RWPE2 (cell line): ENCODE data around the gene ZNF57.
A peak's percentile ranks its signal among the peaks of the same experiment; 100 is the strongest.
"Not testable (repeated sequence)": the region's sequence is repeated elsewhere in the genome, so short reads cannot be mapped to it uniquely, and the experiment has no call there.

Experiments
- ATAC-seq: fragments of 200-7000 bp; cut with Tn5 transposase; 3 replicates; pipeline ENCODE4 v1.9.1; 2021; ENCODE audit warnings: low read depth
- DNase-seq: peaks from one replicate; pipeline ENCODE4 v3.0.0-alpha.2; 2020; ENCODE audit warnings: low spot score
- H3K27ac ChIP-seq: fragments of 450-650 bp; 2 replicates; pipeline ENCODE4 v1.5.1; 2017; ENCODE audit warnings: mild to moderate bottlenecking; ENCODE audit not compliant: poor library complexity, severe bottlenecking
- H3K27me3 ChIP-seq: fragments of 250-450 bp; sonication (Bioruptor Pico); 2 replicates; pipeline ENCODE4 v1.5.1; 2021; ENCODE audit warnings: mild to moderate bottlenecking, moderate library complexity; ENCODE audit not compliant: insufficient read depth, poor library complexity, severe bottlenecking
- H3K36me3 ChIP-seq: fragments of 250-450 bp; sonication (Bioruptor Pico); 2 replicates; pipeline ENCODE4 v1.5.1; 2020; ENCODE audit warnings: low read depth, mild to moderate bottlenecking, moderate library complexity
- H3K4me1 ChIP-seq: fragments of 250-450 bp; sonication (Bioruptor Pico); 2 replicates; pipeline ENCODE4 v1.5.1; 2021; ENCODE audit warnings: mild to moderate bottlenecking, moderate library complexity; ENCODE audit not compliant: insufficient read depth, poor library complexity, severe bottlenecking
- H3K4me3 ChIP-seq: fragments of 250-450 bp; sonication (Bioruptor Pico); 2 replicates; pipeline ENCODE4 v1.5.1; 2021; ENCODE audit warnings: mild to moderate bottlenecking, moderate library complexity; ENCODE audit not compliant: severe bottlenecking
- H3K9me3 ChIP-seq: fragments of 250-450 bp; sonication (Bioruptor Pico); 2 replicates; pipeline ENCODE4 v1.5.1; 2021; ENCODE audit warnings: mild to moderate bottlenecking, moderate library complexity; ENCODE audit not compliant: severe bottlenecking
- CTCF ChIP-seq: fragments of 450-650 bp; IDR thresholded peaks from one replicate; pipeline ENCODE4 v1.5.1; 2017; ENCODE audit warnings: mild to moderate bottlenecking, moderate library complexity; ENCODE audit not compliant: poor library complexity, severe bottlenecking

The ZNF57 gene

GRCh38 chr19:2962018-2962670 is 61.4 kb downstream of the ZNF57 start:
- TF ChIP-seq CTCF: peak; percentile 74
- Histone ChIP-seq H3K27ac (no peak overlapping the region), H3K9me3 (no peaks in the 10 kb centered on the region), H3K4me1 (no peaks in the 10 kb centered on the region), H3K36me3 (no peaks in the 10 kb centered on the region), H3K27me3 (no peaks in the 10 kb centered on the region), H3K4me3 (no peak overlapping the region)
- DNase-seq (no peak), ATAC-seq (no peak)

- no peak for DNase-seq
- no peaks in the 10 kb centered on the region for H3K4me1 ChIP-seq
- H3K27ac ChIP-seq: no peak overlapping the region
- TF ChIP-seq CTCF: no peak
- no peaks in the 10 kb centered on the region for H3K36me3 ChIP-seq
- no peaks in the 10 kb centered on the region for H3K9me3 ChIP-seq
- H3K27me3 ChIP-seq: no peaks in the 10 kb centered on the region
- H3K4me3 ChIP-seq: no peak overlapping the region
- ATAC-seq: no peak
Measured at GRCh38 chr19:2963122-2963521, 62.4 kb downstream of the ZNF57 start.

- not testable (repeated sequence) for H3K4me3 ChIP-seq, H3K27ac ChIP-seq, H3K4me1 ChIP-seq, H3K9me3 ChIP-seq, H3K36me3 ChIP-seq, H3K27me3 ChIP-seq, DNase-seq, ATAC-seq
Measured at GRCh38 chr19:2963631-2964030, 62.9 kb downstream of the ZNF57 start.

- H3K9me3 ChIP-seq: no peaks in the 10 kb centered on the region
- no peaks in the 10 kb centered on the region for H3K4me1 ChIP-seq
Measured at GRCh38 chr19:2964874-2965273, 64.1 kb downstream of the ZNF57 start.

GRCh38 chr19:2967972-2968371 is 67.2 kb downstream of the ZNF57 start:
- no peak overlapping the region for H3K27ac ChIP-seq
- ATAC-seq (no peak), DNase-seq (no peak)

More at GRCh38 chr19:2964874-2965273, 64.1 kb downstream of the ZNF57 start:
- TF ChIP-seq CTCF: no peak
- Histone ChIP-seq H3K27ac (no peak overlapping the region), H3K27me3 (no peaks in the 10 kb centered on the region), H3K4me3 (no peak overlapping the region), H3K36me3 (no peaks in the 10 kb centered on the region)
- ATAC-seq (no peak), DNase-seq (no peak)

More at GRCh38 chr19:2967972-2968371, 67.2 kb downstream of the ZNF57 start:
- H3K27me3 ChIP-seq: no peaks in the 10 kb centered on the region
- no peaks in the 10 kb centered on the region for H3K4me1 ChIP-seq
- H3K36me3 ChIP-seq: no peaks in the 10 kb centered on the region
- H3K9me3 ChIP-seq: no peaks in the 10 kb centered on the region
- no peak for TF ChIP-seq CTCF
- H3K4me3 ChIP-seq: no peak overlapping the region
